H9 (cell line): ENCODE measurements around the gene TGIF2LY. TPM values are rescaled to one million over a fixed set of nuclear protein-coding genes. Genes with fewer than 3 reads are reported as not detected.
"Not testable (repeated sequence)": the region's sequence is repeated elsewhere in the genome, so short reads cannot be mapped to it uniquely, and the experiment has no call there.

Experiments
- DNase-seq: peaks from one replicate; pipeline ENCODE4 v3.0.0-alpha.2; 2017
- H2AFZ ChIP-seq: one replicate; pipeline ENCODE4 v1.6.1; 2013; ENCODE audit warnings: mild to moderate bottlenecking, low read length, control low read depth, moderate library complexity
- H2AK5ac ChIP-seq: 2 replicates; pipeline ENCODE4 v1.6.1; 2013; ENCODE audit warnings: low read length, control low read depth, mixed read lengths; ENCODE audit not compliant: insufficient read length
- H2BK120ac ChIP-seq: one replicate; pipeline ENCODE4 v1.6.1; 2013; ENCODE audit warnings: low read depth, mild to moderate bottlenecking, low read length, control low read depth, inconsistent platforms; ENCODE audit not compliant: poor library complexity, severe bottlenecking
- H2BK12ac ChIP-seq: 2 replicates; pipeline ENCODE4 v1.6.1; 2013; ENCODE audit warnings: low read length, control low read depth, mixed read lengths, low read depth; ENCODE audit not compliant: insufficient read length
- H2BK15ac ChIP-seq: 2 replicates; pipeline ENCODE4 v1.6.1; 2013; ENCODE audit warnings: low read depth, low read length, control low read depth
- H2BK20ac ChIP-seq: one replicate; pipeline ENCODE4 v1.6.1; 2013; ENCODE audit warnings: low read depth, mild to moderate bottlenecking, low read length, control low read depth, inconsistent platforms; ENCODE audit not compliant: poor library complexity, severe bottlenecking
- H2BK5ac ChIP-seq: 2 replicates; pipeline ENCODE4 v1.6.1; 2013; ENCODE audit warnings: low read length, control low read depth, mixed read lengths; ENCODE audit not compliant: insufficient read length
- H3K14ac ChIP-seq: 2 replicates; pipeline ENCODE4 v1.6.1; 2013; ENCODE audit warnings: low read length, control low read depth; ENCODE audit not compliant: insufficient read depth
- H3K18ac ChIP-seq: 2 replicates; pipeline ENCODE4 v1.6.1; 2013; ENCODE audit warnings: low read depth, mild to moderate bottlenecking, mixed read lengths, low read length, control low read depth; ENCODE audit not compliant: insufficient read length
- H3K23ac ChIP-seq: 2 replicates; pipeline ENCODE4 v1.6.1; 2013; ENCODE audit warnings: low read length, control low read depth, mixed read lengths, low read depth; ENCODE audit not compliant: insufficient read length
- H3K23me2 ChIP-seq: 2 replicates; pipeline ENCODE4 v1.6.1; 2013; ENCODE audit warnings: low read depth, mild to moderate bottlenecking, mixed read lengths, low read length, control low read depth; ENCODE audit not compliant: insufficient read length, poor library complexity, severe bottlenecking
- H3K27ac ChIP-seq: 2 replicates; pipeline ENCODE4 v1.5.1; 2013; ENCODE audit warnings: low read length, control low read depth, mixed read lengths, low read depth; ENCODE audit not compliant: insufficient read length
- H3K27me3 ChIP-seq: 2 replicates; pipeline ENCODE4 v1.6.1; 2013; ENCODE audit warnings: low read length, control low read depth, inconsistent platforms; ENCODE audit not compliant: insufficient read depth
- H3K4ac ChIP-seq: 2 replicates; pipeline ENCODE4 v1.6.1; 2013; ENCODE audit warnings: low read depth, mild to moderate bottlenecking, control low read depth, inconsistent platforms, low read length, moderate library complexity
- H3K4me1 ChIP-seq: 2 replicates; pipeline ENCODE4 v1.6.1; 2013; ENCODE audit warnings: low read length, control low read depth, inconsistent platforms; ENCODE audit not compliant: insufficient read depth
- H3K4me2 ChIP-seq: 2 replicates; pipeline ENCODE4 v1.6.1; 2013; ENCODE audit warnings: low read length, control low read depth, mixed read lengths; ENCODE audit not compliant: insufficient read length, insufficient read depth
- H3K56ac ChIP-seq: 2 replicates; pipeline ENCODE4 v1.6.1; 2013; ENCODE audit warnings: low read depth, mild to moderate bottlenecking, mixed read lengths, low read length, control low read depth; ENCODE audit not compliant: insufficient read length
- H3K79me1 ChIP-seq: 2 replicates; pipeline ENCODE4 v1.6.1; 2013; ENCODE audit warnings: low read depth, mild to moderate bottlenecking, moderate library complexity, low read length, control low read depth, inconsistent platforms; ENCODE audit not compliant: insufficient read depth, poor library complexity, severe bottlenecking
- H3K79me2 ChIP-seq: 2 replicates; pipeline ENCODE4 v1.6.1; 2013; ENCODE audit warnings: low read length, control low read depth, inconsistent platforms; ENCODE audit not compliant: insufficient read depth
- H3K9ac ChIP-seq: 2 replicates; pipeline ENCODE4 v1.6.1; 2013; ENCODE audit warnings: low read length, control low read depth, mixed read lengths; ENCODE audit not compliant: insufficient read length; ENCODE audit errors: extremely low read depth
- H3K9me3 ChIP-seq: one replicate; pipeline ENCODE4 v1.6.1; 2013; ENCODE audit warnings: low read depth, low read length, inconsistent platforms; ENCODE audit not compliant: control insufficient read depth
- H3T11ph ChIP-seq: one replicate; pipeline ENCODE4 v1.6.1; 2013; ENCODE audit warnings: mild to moderate bottlenecking, low read length, control low read depth, inconsistent platforms
- H4K20me1 ChIP-seq: one replicate; pipeline ENCODE4 v1.6.1; 2013; ENCODE audit not compliant: control insufficient read depth, insufficient read length, insufficient read depth
- H4K5ac ChIP-seq: 2 replicates; pipeline ENCODE4 v1.6.1; 2013; ENCODE audit warnings: low read depth, mild to moderate bottlenecking, mixed read lengths, low read length, control low read depth; ENCODE audit not compliant: insufficient read length
- H4K8ac ChIP-seq: replicated peaks from 2 replicates; pipeline ENCODE4 v1.6.1; 2013; ENCODE audit warnings: low read length, control low read depth, mixed read lengths, low read depth; ENCODE audit not compliant: insufficient read length
- H4K91ac ChIP-seq: 2 replicates; pipeline ENCODE4 v1.6.1; 2013; ENCODE audit warnings: low read depth, mild to moderate bottlenecking, moderate library complexity, mixed read lengths, low read length, control low read depth; ENCODE audit not compliant: insufficient read length
- H3K27ac Mint-ChIP-seq, 3 experiments: 2 replicates in 2 of 3; 3 replicates in 1 of 3; pipeline ENCODE4 v1.8.0; 2020 to 2021; ENCODE audit warnings: mixed read lengths in 3 of 3, mild to moderate bottlenecking in 1 of 3, moderate library complexity in 1 of 3
- H3K27me3 Mint-ChIP-seq: 2 replicates; pipeline ENCODE4 v1.8.0; 2021; ENCODE audit warnings: low read depth, mild to moderate bottlenecking, moderate library complexity, mixed read lengths
- H3K36me3 Mint-ChIP-seq, 3 experiments: 2 replicates in 2 of 3; 3 replicates in 1 of 3; pipeline ENCODE4 v1.8.0; 2020 to 2021; ENCODE audit warnings: low read depth in 3 of 3, mixed read lengths in 3 of 3; ENCODE audit not compliant: insufficient read depth in 1 of 3
- H3K4me1 Mint-ChIP-seq, 2 experiments: 2 replicates each; pipeline ENCODE4 v1.8.0; 2020; ENCODE audit warnings: mixed read lengths in 2 of 2
- H3K4me3 Mint-ChIP-seq, 2 experiments: 2 replicates in 1 of 2; 3 replicates in 1 of 2; pipeline ENCODE4 v1.8.0; 2020 to 2021; ENCODE audit warnings: mild to moderate bottlenecking in 2 of 2, mixed read lengths in 2 of 2, moderate library complexity in 1 of 2
- H3K9me3 Mint-ChIP-seq, 2 experiments: 2 replicates in 1 of 2; 3 replicates in 1 of 2; pipeline ENCODE4 v1.8.0; 2020; ENCODE audit warnings: mild to moderate bottlenecking in 2 of 2, mixed read lengths in 2 of 2, moderate library complexity in 1 of 2
- WGBS: extraction: QIAGEN DNeasy Blood & Tissue Kit; methylation state at CpG from one replicate; pipeline ENCODE4 v1.1.7; 2013; ENCODE audit warnings: missing lambda C conversion rate, low lambda C conversion rate, mixed read lengths; ENCODE audit not compliant: insufficient read length; ENCODE audit errors: extremely low coverage; 5-methylcytosine and 5-hydroxymethylcytosine counted together
- long read RNA-seq: library from polyadenylated mRNA; unstranded; transcript quantifications from one replicate; pipeline ENCODE4 v2.0.0, GENCODE V29; 2020
- total RNA-seq: library from RNA; stranded (reverse); gene quantifications from 2 replicates; pipeline ENCODE4 v1.2.1, GENCODE V29; 2021

TGIF2LY gene
- total RNA-seq = not detected in 2 replicates
- long read RNA-seq = 0 reads

DNA sequence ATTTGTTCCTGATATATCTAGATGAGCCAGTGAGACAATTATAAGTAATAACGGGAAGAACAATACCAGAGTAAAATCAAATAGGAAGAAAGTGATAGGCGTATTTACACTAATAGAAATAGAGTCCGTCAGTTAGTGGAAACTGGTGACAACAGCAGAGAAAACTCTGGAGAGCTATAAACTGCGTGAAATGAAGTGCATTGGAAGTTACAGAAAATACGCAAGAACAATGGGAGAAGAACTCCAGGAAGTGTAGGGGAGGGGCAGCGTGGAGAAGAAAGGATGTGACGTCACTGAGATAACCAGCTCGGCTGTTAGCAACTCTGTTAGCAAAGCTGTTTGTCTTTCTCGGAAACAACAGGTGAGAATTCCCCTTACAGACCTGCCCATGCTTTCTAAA is at the start of gene TGIF2LY:
Gene TGIF2LY (plus strand): TSS at position 301 of the 400 bp plus-strand sequence. CDS start 178 bp downstream, outside the sequence.
- not testable (repeated sequence) for H2BK20ac ChIP-seq, H3K23me2 ChIP-seq, H3K27me3 ChIP-seq, H3K36me3 Mint-ChIP-seq, H3K4me1 ChIP-seq, H2AFZ ChIP-seq, H3K18ac ChIP-seq, H3K4ac ChIP-seq, H3K4me2 ChIP-seq, H2BK5ac ChIP-seq, H2AK5ac ChIP-seq, H3K27ac Mint-ChIP-seq, H3K9ac ChIP-seq, H3K79me2 ChIP-seq, H2BK120ac ChIP-seq, H3K27me3 Mint-ChIP-seq, H2BK12ac ChIP-seq, H3T11ph ChIP-seq, H4K5ac ChIP-seq, H4K20me1 ChIP-seq, H3K9me3 ChIP-seq, H3K23ac ChIP-seq, H3K14ac ChIP-seq, H3K56ac ChIP-seq, H4K91ac ChIP-seq, H4K8ac ChIP-seq, H2BK15ac ChIP-seq, H3K79me1 ChIP-seq, H3K4me1 Mint-ChIP-seq, DNase-seq, H3K9me3 Mint-ChIP-seq, H3K27ac ChIP-seq, H3K4me3 Mint-ChIP-seq
- no CpG with 5 or more reads among the region's 9 CpGs for WGBS
